Right lobe of liver (tissue), 4 donors: Measurements from ENCODE around the gene HYI.

Experiments used
- POLR2A ChIP-seq: fragments of 450-650 bp; IDR thresholded peaks from one replicate; pipeline ENCODE4 v1.6.1; 2017; ENCODE audit warnings: antibody characterized with exemption, mild to moderate bottlenecking
- TF ChIP-seq, protein P1 (sequence below), 4 donors: fragments of 200-600 bp in 3 of 4; fragments of 450-650 bp in 1 of 4; IDR thresholded peaks; one replicate each; pipeline versions ENCODE4 v1.5.1 to v1.8.0; 2016 to 2022; ENCODE audit warnings: antibody characterized with exemption in 4 of 4, mild to moderate bottlenecking in 2 of 4
- donor health status: DM: no; HTN: no; CAD: no.
- donor health status: DM: no; HTN: no; CAD: no.
- donor health status: DM: no; HTN: yes; CAD: no.

DNA sequence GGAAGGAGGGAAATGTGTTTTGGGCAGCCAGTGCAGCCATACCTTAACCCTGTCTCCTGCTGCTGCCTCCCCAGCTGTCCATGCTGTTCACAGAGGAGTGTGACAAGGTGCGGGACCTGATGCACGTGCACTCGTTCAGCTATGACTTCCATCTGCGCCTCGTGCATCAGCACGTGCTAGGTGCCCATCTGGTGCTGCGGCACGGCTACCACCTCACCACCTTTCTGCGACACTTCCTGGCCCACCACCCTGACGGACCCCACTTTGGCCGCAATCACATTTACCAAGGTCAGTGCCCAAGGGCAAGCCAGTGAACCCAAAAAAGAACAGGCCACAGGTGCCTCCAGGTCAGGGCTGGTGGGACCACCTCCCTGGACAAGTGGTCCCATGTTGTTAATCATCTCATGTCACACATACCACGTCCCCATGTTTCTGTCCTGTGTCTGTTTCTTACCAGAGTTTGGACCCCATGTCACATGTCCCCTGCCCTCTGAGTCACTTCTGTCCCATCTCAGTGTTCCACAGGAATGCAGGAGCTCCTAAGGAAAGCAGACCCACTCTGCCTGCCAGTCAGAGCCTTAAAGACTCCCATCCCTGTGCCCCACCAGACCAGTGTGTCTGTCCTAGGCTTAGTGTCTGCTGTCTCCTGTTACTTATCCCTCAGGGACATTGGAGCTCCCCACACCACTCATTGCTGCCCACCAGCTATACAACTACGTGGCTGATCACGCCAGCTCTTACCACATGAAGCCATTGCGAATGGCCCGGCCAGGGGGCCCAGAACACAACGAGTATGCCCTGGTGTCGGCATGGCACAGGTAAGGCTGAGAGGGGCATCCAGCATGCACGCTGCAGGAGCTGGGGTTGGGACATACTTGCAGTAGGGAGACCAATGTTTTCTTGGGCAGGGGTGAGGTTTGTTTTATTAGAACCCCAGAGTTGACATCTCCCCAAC, 6.6 kb downstream of the HYI start:
- no peak for TF ChIP-seq POLR2A
- TF ChIP-seq, protein P1, sequence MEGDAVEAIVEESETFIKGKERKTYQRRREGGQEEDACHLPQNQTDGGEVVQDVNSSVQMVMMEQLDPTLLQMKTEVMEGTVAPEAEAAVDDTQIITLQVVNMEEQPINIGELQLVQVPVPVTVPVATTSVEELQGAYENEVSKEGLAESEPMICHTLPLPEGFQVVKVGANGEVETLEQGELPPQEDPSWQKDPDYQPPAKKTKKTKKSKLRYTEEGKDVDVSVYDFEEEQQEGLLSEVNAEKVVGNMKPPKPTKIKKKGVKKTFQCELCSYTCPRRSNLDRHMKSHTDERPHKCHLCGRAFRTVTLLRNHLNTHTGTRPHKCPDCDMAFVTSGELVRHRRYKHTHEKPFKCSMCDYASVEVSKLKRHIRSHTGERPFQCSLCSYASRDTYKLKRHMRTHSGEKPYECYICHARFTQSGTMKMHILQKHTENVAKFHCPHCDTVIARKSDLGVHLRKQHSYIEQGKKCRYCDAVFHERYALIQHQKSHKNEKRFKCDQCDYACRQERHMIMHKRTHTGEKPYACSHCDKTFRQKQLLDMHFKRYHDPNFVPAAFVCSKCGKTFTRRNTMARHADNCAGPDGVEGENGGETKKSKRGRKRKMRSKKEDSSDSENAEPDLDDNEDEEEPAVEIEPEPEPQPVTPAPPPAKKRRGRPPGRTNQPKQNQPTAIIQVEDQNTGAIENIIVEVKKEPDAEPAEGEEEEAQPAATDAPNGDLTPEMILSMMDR (IDR thresholded peaks at IDR 0.05) = no peak
